IMR-90 (cell line): ENCODE data around the gene GNAS-AS1. TPM values are rescaled to one million over a fixed set of nuclear protein-coding genes. Genes with fewer than 3 reads are reported as not detected.
"Not testable (repeated sequence)": the region's sequence is repeated elsewhere in the genome, so short reads cannot be mapped to it uniquely, and the experiment has no call there.

ENCODE experiments used
- ATAC-seq: fragments of 200-7000 bp; cut with Tn5 transposase; 2 replicates; pipeline ENCODE4 v1.9.1; 2020; ENCODE audit warnings: low read depth, mild to moderate bottlenecking, moderate library complexity
- BruUV-seq: library from RNA; stranded (reverse); fragments of 400-500 nt; replicated peaks from 2 replicates; lab custom pipeline; 2021; lab: Mats Ljungman, UMichigan
- CTCF ChIA-PET: fragments of 300-600 bp; formaldehyde crosslinking; extraction: SDS; loops from one replicate; lab custom pipeline; 2021; ENCODE audit warnings: antibody characterized with exemption; lab: Yijun Ruan, JAX
- POLR2A ChIA-PET: fragments of 300-600 bp; sonication (Branson Sonifier 250); formaldehyde crosslinking; loops from one replicate; lab custom pipeline; 2022; ENCODE audit warnings: antibody characterized with exemption; ENCODE audit not compliant: unreplicated experiment; lab: Charles Lee
- DNase-seq: peaks from one replicate; pipeline ENCODE4 v3.0.0; 2013
- H2AFZ ChIP-seq: replicated peaks from 2 replicates; pipeline ENCODE3; 2013; ENCODE audit warnings: low read length, mild to moderate bottlenecking; ENCODE audit not compliant: poor library complexity
- H2AK5ac ChIP-seq: 2 replicates; pipeline ENCODE4 v1.6.1; 2013; ENCODE audit warnings: low read depth, low read length, inconsistent platforms
- H2AK9ac ChIP-seq: replicated peaks from 2 replicates; pipeline ENCODE3; 2013; ENCODE audit warnings: mild to moderate bottlenecking, low read depth, low read length, moderate library complexity; ENCODE audit not compliant: poor library complexity
- H2BK120ac ChIP-seq: 2 replicates; pipeline ENCODE4 v1.6.1; 2013; ENCODE audit warnings: low read depth, low read length, inconsistent platforms
- H2BK15ac ChIP-seq: 3 replicates; pipeline ENCODE4 v1.6.1; 2013; ENCODE audit warnings: low read depth, low read length, inconsistent platforms
- H2BK20ac ChIP-seq: 2 replicates; pipeline ENCODE4 v1.6.1; 2013; ENCODE audit warnings: low read depth, mild to moderate bottlenecking, inconsistent platforms, low read length, moderate library complexity
- H2BK5ac ChIP-seq: 2 replicates; pipeline ENCODE4 v1.6.1; 2013; ENCODE audit warnings: mild to moderate bottlenecking, low read depth, low read length, inconsistent platforms; ENCODE audit not compliant: poor library complexity, severe bottlenecking
- H3K14ac ChIP-seq: replicated peaks from 2 replicates; pipeline ENCODE4 v1.6.1; 2013; ENCODE audit warnings: low read depth, low read length, inconsistent platforms
- H3K18ac ChIP-seq: 2 replicates; pipeline ENCODE4 v1.6.1; 2013; ENCODE audit warnings: low read depth, low read length, control low read depth
- H3K23ac ChIP-seq: 2 replicates; pipeline ENCODE4 v1.6.1; 2013; ENCODE audit warnings: low read depth, low read length, inconsistent platforms
- H3K27ac ChIP-seq: 2 replicates; pipeline ENCODE4 v1.5.1; 2013; ENCODE audit warnings: mild to moderate bottlenecking, control low read depth, low read length; ENCODE audit not compliant: insufficient read depth
- H3K27me3 ChIP-seq: 2 replicates; pipeline ENCODE4 v1.6.1; 2013; ENCODE audit warnings: low read length; ENCODE audit not compliant: control insufficient read depth, insufficient read depth
- H3K36me3 ChIP-seq: 2 replicates; pipeline ENCODE4 v1.6.1; 2013; ENCODE audit warnings: low read length, mixed read lengths; ENCODE audit not compliant: control insufficient read depth, insufficient read depth
- H3K4ac ChIP-seq: 2 replicates; pipeline ENCODE4 v1.6.1; 2013; ENCODE audit warnings: low read depth, low read length, inconsistent platforms
- H3K4me1 ChIP-seq: 2 replicates; pipeline ENCODE4 v1.6.1; 2013; ENCODE audit warnings: low read length, mixed read lengths; ENCODE audit not compliant: control insufficient read depth, insufficient read depth
- H3K4me2 ChIP-seq: 2 replicates; pipeline ENCODE4 v1.6.1; 2013; ENCODE audit warnings: low read depth, mild to moderate bottlenecking, control low read depth, low read length, moderate library complexity
- H3K4me3 ChIP-seq: 2 replicates; pipeline ENCODE4 v1.5.1; 2013; ENCODE audit warnings: low read depth, mild to moderate bottlenecking, control low read depth, low read length, moderate library complexity; ENCODE audit not compliant: insufficient read depth
- H3K56ac ChIP-seq: 2 replicates; pipeline ENCODE4 v1.6.1; 2013; ENCODE audit warnings: low read length, inconsistent platforms; ENCODE audit not compliant: insufficient read depth; ENCODE audit errors: extremely low read depth
- H3K79me1 ChIP-seq, 2 experiments: 2 replicates each; pipeline ENCODE4 v1.6.1; 2013; ENCODE audit warnings: low read length in 2 of 2, inconsistent platforms in 1 of 2, low read depth in 1 of 2
- H3K9ac ChIP-seq: 2 replicates; pipeline ENCODE4 v1.6.1; 2013; ENCODE audit warnings: low read depth, low read length, control low read depth
- H3K9me1 ChIP-seq: 2 replicates; pipeline ENCODE4 v1.6.1; 2013; ENCODE audit warnings: low read length, inconsistent platforms; ENCODE audit not compliant: insufficient read depth
- H3K9me3 ChIP-seq: 2 replicates; pipeline ENCODE4 v1.6.1; 2013; ENCODE audit warnings: low read length; ENCODE audit not compliant: control insufficient read depth, insufficient read depth
- H4K20me1 ChIP-seq: 2 replicates; pipeline ENCODE4 v1.6.1; 2013; ENCODE audit warnings: low read length, inconsistent platforms; ENCODE audit not compliant: insufficient read depth
- H4K5ac ChIP-seq: 2 replicates; pipeline ENCODE4 v1.6.1; 2013; ENCODE audit warnings: mild to moderate bottlenecking, low read depth, low read length, control low read depth
- H4K8ac ChIP-seq, 2 experiments: 2 replicates each; pipeline ENCODE4 v1.6.1; 2013; ENCODE audit warnings: low read depth in 2 of 2, low read length in 2 of 2, control low read depth in 1 of 2, inconsistent platforms in 1 of 2
- H4K91ac ChIP-seq: 2 replicates; pipeline ENCODE4 v1.6.1; 2013; ENCODE audit warnings: low read depth, low read length, inconsistent platforms; ENCODE audit not compliant: insufficient read depth
- CEBPB ChIP-seq: IDR thresholded peaks from 2 replicates; pipeline ENCODE4 v1.6.1; 2012; ENCODE audit warnings: low read depth, low read length, improper control_type of control experiment
- CHD1 ChIP-seq: IDR thresholded peaks from 2 replicates; pipeline ENCODE4 v1.6.1; 2012; ENCODE audit warnings: low read depth, low read length, improper control_type of control experiment
- MAFK ChIP-seq: IDR thresholded peaks from 2 replicates; pipeline ENCODE4 v1.6.1; 2012; ENCODE audit warnings: low read depth, low read length, improper control_type of control experiment
- NFE2L2 ChIP-seq: fragments of 150-350 bp; IDR thresholded peaks from 2 replicates; pipeline ENCODE4 v1.6.1; 2016; ENCODE audit warnings: low read depth, mild to moderate bottlenecking, low read length
- RAD21 ChIP-seq: IDR thresholded peaks from 2 replicates; pipeline ENCODE4 v1.6.1; 2012; ENCODE audit warnings: low read length, improper control_type of control experiment
- RFX5 ChIP-seq: IDR thresholded peaks from 2 replicates; pipeline ENCODE4 v1.8.0; 2012; ENCODE audit warnings: low read depth, mild to moderate bottlenecking, low read length, moderate library complexity
- USF2 ChIP-seq: fragments of 150-350 bp; IDR thresholded peaks from 2 replicates; pipeline ENCODE4 v1.6.1; 2017; ENCODE audit warnings: mild to moderate bottlenecking, antibody characterized with exemption, low read length, low read depth
- WGBS, 2 experiments: methylation state at CpG; one replicate each; pipeline versions ENCODE4 v1.1.5 to v1.1.7; 2013; ENCODE audit warnings: missing lambda C conversion rate in 2 of 2; ENCODE audit not compliant: insufficient read length in 1 of 2; ENCODE audit errors: extremely low coverage in 2 of 2; 5-methylcytosine and 5-hydroxymethylcytosine counted together
- dilution Hi-C: fragments of 300-500 bp; cut with HindIII; formaldehyde crosslinking; loops from one replicate; pipeline ENCODE4 v1.14.3; 2018; ENCODE audit warnings: low sequenced_read_pairs; ENCODE audit not compliant: unreplicated experiment
- in situ Hi-C: fragments of 300-500 bp; cut with MboI; formaldehyde crosslinking; loops from 3 replicates; pipeline ENCODE4 v1.14.3; 2019; ENCODE audit warnings: low sequenced_read_pairs, inconsistent platforms, mixed read lengths
- intact Hi-C: fragments of 100-400 bp; cut with micrococcal nuclease; formaldehyde crosslinking; loops from 2 replicates; pipeline ENCODE4 v1.10.0; 2022
- polyA plus RNA-seq, 3 experiments: library from polyadenylated mRNA; depleted of rRNA; stranded (reverse); fragments of >200 nt; gene quantifications; 2 replicates each; pipeline ENCODE4 v1.2.3, GENCODE V29; 2012; ENCODE audit warnings: low replicate concordance in 1 of 3
- total RNA-seq: library from RNA; depleted of rRNA; stranded (reverse); fragments of >200 nt; gene quantifications from 2 replicates; pipeline ENCODE4 v1.2.3, GENCODE V29; 2012

Gene GNAS-AS1
- total and polyA plus RNA-seq, 2 of the 4 experiments (the other 2 are of a cell fraction) = 0.54 to 0.60 TPM

DNA sequence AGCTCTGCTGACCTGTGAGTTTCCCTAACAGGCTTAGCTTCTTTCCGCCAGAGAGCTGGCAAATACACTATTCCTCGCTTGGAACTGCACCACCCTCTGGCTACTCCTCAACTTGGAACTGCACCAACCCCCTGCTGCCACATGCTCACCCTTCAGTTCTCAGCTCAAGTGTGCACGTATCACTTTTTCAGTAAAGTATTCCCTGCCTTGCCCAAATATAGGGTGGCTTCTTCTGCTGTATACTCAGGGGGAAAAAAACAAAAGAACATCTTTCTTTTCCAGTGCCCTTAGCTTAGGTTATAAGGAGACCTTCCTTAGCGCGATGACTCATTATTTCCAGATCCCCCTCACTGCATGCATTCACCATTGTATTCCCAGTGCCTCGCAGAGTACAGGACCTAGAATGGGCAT lies 21.2 kb downstream of the GNAS-AS1 start:
- Histone ChIP-seq H3K18ac (no peak overlapping the region), H3K23ac (no peak overlapping the region), H2BK15ac (no peak overlapping the region), H3K9me1 (no peaks in the 10 kb centered on the region; the same call in 1 of the 2 replicates), H3K9ac (no peak overlapping the region), H2BK20ac (no peak overlapping the region), H3K79me1 (no peaks in the 10 kb centered on the region), H4K5ac (no peak overlapping the region), H3K14ac (no peak overlapping the region), H4K91ac (no peak overlapping the region), H2BK5ac (no peak overlapping the region), H4K20me1 (no peaks in the 10 kb centered on the region; the same call in 1 of the 2 replicates), H3K9me3 (no peaks in the 10 kb centered on the region), H3K4me2 (no peak overlapping the region), H4K8ac (no peak overlapping the region), H2BK120ac (no peak overlapping the region), H2AFZ (no peak overlapping the region), H3K4ac (no peak overlapping the region), H3K27me3 (peaks cover 4% of the 10 kb centered on the region), H3K56ac (no peak overlapping the region), H3K36me3 (peaks cover 8% of the 10 kb centered on the region; the same call in 1 of the 2 replicates), H3K4me3 (no peak overlapping the region), H2AK5ac (no peak overlapping the region), H3K27ac (no peak overlapping the region), H2AK9ac (no peak overlapping the region), H3K4me1 (no peaks in the 10 kb centered on the region)
- ChIA-PET CTCF (interaction anchor here (0.6 kb wide), 1 partner anchor 148 kb away, joined by 4 read pairs; no protein-coding TSS in a partner anchor), POLR2A (no interaction called here)
- TF ChIP-seq CHD1 (no peak), RFX5 (no peak), NFE2L2 (no peak), MAFK (no peak), USF2 (no peak), CEBPB (no peak), RAD21 (no peak)
- DNase-seq (peak; percentile 4), ATAC-seq (no peak)
- BruUV-seq = no TSS peak
- WGBS, 2 experiments = 71% methylated on average over 4 of the region's 6 CpGs; no CpG with 5 or more reads in 1 of the 2 experiments
- in situ Hi-C loops = no loop called here
- dilution Hi-C loops = no loop called here
- intact Hi-C loops = no loop called here

GRCh38 chr20:58828804-58829203 lies 21.9 kb downstream of the GNAS-AS1 start:
- H2BK20ac ChIP-seq, POLR2A ChIA-PET, in situ Hi-C loops: not testable (repeated sequence)

More at GRCh38 chr20:58828804-58829203, 21.9 kb downstream of the GNAS-AS1 start:
- H3K9ac ChIP-seq, H3K4me1 ChIP-seq, H3K79me1 ChIP-seq, H3K9me3 ChIP-seq, H3K18ac ChIP-seq, H2AK9ac ChIP-seq, H4K8ac ChIP-seq, BruUV-seq, H3K27ac ChIP-seq, H4K5ac ChIP-seq, ATAC-seq, H2BK120ac ChIP-seq, H3K27me3 ChIP-seq, H3K4me3 ChIP-seq, H2AK5ac ChIP-seq, dilution Hi-C loops, H2BK5ac ChIP-seq, H4K91ac ChIP-seq, H3K9me1 ChIP-seq, intact Hi-C loops, H3K36me3 ChIP-seq, H2AFZ ChIP-seq, DNase-seq, H2BK15ac ChIP-seq, H3K4me2 ChIP-seq, H3K56ac ChIP-seq, H3K23ac ChIP-seq, H3K4ac ChIP-seq, H4K20me1 ChIP-seq, H3K14ac ChIP-seq: not testable (repeated sequence)
- CTCF ChIA-PET = interaction anchor here (1.4 kb wide), 1 partner anchor 15 kb away, joined by 3 read pairs; no protein-coding TSS in a partner anchor
- 83% methylated on average over 1 of the region's 5 CpGs; no CpG with 5 or more reads in 1 of the 2 experiments for WGBS, 2 experiments
